IMR-90 (cell line): ENCODE data around the gene NAT8.
"Not testable (repeated sequence)": the region's sequence is repeated elsewhere in the genome, so short reads cannot be mapped to it uniquely, and the experiment has no call there.

Source experiments
- CTCF ChIP-seq: conservative IDR thresholded peaks from 2 replicates; pipeline ENCODE4 v1.5.1; 2012; ENCODE audit warnings: mild to moderate bottlenecking, low read depth, low read length, improper control_type of control experiment
- ELK1 ChIP-seq: fragments of 150-350 bp; IDR thresholded peaks from 2 replicates; pipeline ENCODE4 v1.6.1; 2016; ENCODE audit warnings: low read depth, mild to moderate bottlenecking, low read length, moderate library complexity, borderline replicate concordance
- MAZ ChIP-seq: IDR thresholded peaks from 2 replicates; pipeline ENCODE4 v1.6.1; 2012; ENCODE audit warnings: low read depth, mild to moderate bottlenecking, low read length, improper control_type of control experiment, moderate library complexity, borderline replicate concordance
- MXI1 ChIP-seq: IDR thresholded peaks from 2 replicates; pipeline ENCODE4 v1.6.1; 2012; ENCODE audit warnings: low read depth, mild to moderate bottlenecking, low read length, moderate library complexity, borderline replicate concordance
- RFX5 ChIP-seq: IDR thresholded peaks from 2 replicates; pipeline ENCODE4 v1.8.0; 2012; ENCODE audit warnings: low read depth, mild to moderate bottlenecking, low read length, moderate library complexity
- SMC3 ChIP-seq: fragments of 150-350 bp; IDR thresholded peaks from 2 replicates; pipeline ENCODE4 v1.6.1; 2016; ENCODE audit warnings: low read depth, mild to moderate bottlenecking, antibody characterized with exemption, low read length, moderate library complexity

- not testable (repeated sequence) for TF ChIP-seq CTCF, RFX5, MAZ, MXI1, ELK1, SMC3
Observed at GRCh38 chr2:73626237-73626636, 16.0 kb downstream of the NAT8 start.
